ENCODE measurements around the gene NOTO.

DNA sequence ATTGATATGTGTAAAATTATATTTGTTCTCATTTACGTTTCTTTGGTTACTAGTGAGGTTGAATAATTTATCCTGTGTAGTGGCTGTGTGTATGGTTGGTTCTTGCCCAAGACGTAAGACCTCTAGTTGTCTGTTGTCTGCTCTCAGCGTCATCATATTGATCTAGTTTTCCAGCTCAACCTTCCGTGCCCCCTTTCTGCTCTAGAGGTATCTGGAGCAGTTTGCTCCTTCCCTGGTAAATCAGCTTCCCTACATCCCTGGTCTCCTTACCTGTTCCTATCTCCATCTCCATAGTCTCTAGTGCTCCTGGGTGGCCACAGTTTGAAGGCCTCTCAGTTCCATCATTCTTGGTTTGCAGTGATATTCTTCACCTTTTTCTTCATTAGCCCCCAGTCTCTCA lies 12.9 kb downstream of the NOTO start:
- TF ChIP-seq, protein P1, sequence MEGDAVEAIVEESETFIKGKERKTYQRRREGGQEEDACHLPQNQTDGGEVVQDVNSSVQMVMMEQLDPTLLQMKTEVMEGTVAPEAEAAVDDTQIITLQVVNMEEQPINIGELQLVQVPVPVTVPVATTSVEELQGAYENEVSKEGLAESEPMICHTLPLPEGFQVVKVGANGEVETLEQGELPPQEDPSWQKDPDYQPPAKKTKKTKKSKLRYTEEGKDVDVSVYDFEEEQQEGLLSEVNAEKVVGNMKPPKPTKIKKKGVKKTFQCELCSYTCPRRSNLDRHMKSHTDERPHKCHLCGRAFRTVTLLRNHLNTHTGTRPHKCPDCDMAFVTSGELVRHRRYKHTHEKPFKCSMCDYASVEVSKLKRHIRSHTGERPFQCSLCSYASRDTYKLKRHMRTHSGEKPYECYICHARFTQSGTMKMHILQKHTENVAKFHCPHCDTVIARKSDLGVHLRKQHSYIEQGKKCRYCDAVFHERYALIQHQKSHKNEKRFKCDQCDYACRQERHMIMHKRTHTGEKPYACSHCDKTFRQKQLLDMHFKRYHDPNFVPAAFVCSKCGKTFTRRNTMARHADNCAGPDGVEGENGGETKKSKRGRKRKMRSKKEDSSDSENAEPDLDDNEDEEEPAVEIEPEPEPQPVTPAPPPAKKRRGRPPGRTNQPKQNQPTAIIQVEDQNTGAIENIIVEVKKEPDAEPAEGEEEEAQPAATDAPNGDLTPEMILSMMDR (IDR thresholded peaks at IDR 0.05), result no peak
- no peak for TF ChIP-seq EZH2 (IDR thresholded peaks at IDR 0.05; ENCODE audit: borderline replicate concordance, insufficient read depth, low read depth, low read length, poor library complexity, severe bottlenecking)

Data from B cell (primary cell).